Type B pancreatic cell (in vitro differentiated cells): ENCODE data around the gene PVALEF. TPM values are rescaled to one million over a fixed set of nuclear protein-coding genes. Genes with fewer than 3 reads are reported as not detected.

Experiments used
- DNase-seq: peaks from one replicate; pipeline ENCODE4 v3.0.0; 2021; ENCODE audit warnings: mixed read lengths; ENCODE audit not compliant: unreplicated experiment; ENCODE audit errors: extremely low spot score
- H3K27ac Mint-ChIP-seq: 2 replicates; pipeline ENCODE4 v1.8.0; 2021; ENCODE audit warnings: mild to moderate bottlenecking, mixed read lengths
- H3K27me3 Mint-ChIP-seq: 2 replicates; pipeline ENCODE4 v1.8.0; 2021; ENCODE audit warnings: mixed read lengths
- H3K36me3 Mint-ChIP-seq: 2 replicates; pipeline ENCODE4 v1.8.0; 2021; ENCODE audit warnings: mixed read lengths
- H3K4me1 Mint-ChIP-seq: one replicate; pipeline ENCODE4 v1.8.0; 2021; ENCODE audit warnings: mixed read lengths; ENCODE audit not compliant: unreplicated experiment
- H3K4me3 Mint-ChIP-seq: 2 replicates; pipeline ENCODE4 v1.8.0; 2021; ENCODE audit warnings: mild to moderate bottlenecking, mixed read lengths
- H3K9me3 Mint-ChIP-seq: 2 replicates; pipeline ENCODE4 v1.8.0; 2021; ENCODE audit warnings: mixed read lengths
- total RNA-seq: library from RNA; stranded (reverse); gene quantifications from 2 replicates; pipeline ENCODE4 v1.2.1, GENCODE V29; 2021; ENCODE audit warnings: low replicate concordance
- TF ChIP-seq, protein P1 (sequence below): fragments of 200-600 bp; sonication (generic); conservative IDR thresholded peaks from 2 replicates; pipeline ENCODE4 v1.5.0; 2021; ENCODE audit warnings: antibody characterized with exemption, mild to moderate bottlenecking

Gene PVALEF
- total RNA-seq, 1 donor from 2014 or later = not detected

DNA sequence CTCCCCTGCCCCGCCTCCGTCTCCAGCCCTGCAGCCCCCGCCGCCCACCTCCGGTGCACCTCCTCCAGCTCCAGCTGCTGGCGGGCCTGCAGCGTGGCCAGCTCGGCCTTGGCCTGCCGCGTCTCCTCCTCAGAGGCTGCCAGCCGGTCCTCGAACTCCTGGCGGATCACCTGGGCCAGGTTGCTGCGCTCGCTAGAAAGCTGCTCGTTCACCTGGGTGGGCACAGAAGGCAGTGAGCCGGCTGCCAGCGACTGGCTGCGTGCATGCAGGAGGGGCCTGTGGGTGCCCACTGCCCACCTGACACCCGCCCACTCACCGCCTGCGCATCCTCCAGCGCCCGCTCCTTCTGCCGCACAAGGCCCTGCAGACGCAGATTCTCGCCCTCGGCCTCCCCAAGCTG is 25.3 kb downstream of the PVALEF start:
- no peak overlapping the region for H3K27ac Mint-ChIP-seq
- no peaks in the 10 kb centered on the region for H3K4me1 Mint-ChIP-seq
- H3K9me3 Mint-ChIP-seq = no peaks in the 10 kb centered on the region
- no peaks in the 10 kb centered on the region for H3K27me3 Mint-ChIP-seq
- no peaks in the 10 kb centered on the region for H3K36me3 Mint-ChIP-seq
- DNase-seq = no peak
- H3K4me3 Mint-ChIP-seq = no peak overlapping the region
- TF ChIP-seq, protein P1, sequence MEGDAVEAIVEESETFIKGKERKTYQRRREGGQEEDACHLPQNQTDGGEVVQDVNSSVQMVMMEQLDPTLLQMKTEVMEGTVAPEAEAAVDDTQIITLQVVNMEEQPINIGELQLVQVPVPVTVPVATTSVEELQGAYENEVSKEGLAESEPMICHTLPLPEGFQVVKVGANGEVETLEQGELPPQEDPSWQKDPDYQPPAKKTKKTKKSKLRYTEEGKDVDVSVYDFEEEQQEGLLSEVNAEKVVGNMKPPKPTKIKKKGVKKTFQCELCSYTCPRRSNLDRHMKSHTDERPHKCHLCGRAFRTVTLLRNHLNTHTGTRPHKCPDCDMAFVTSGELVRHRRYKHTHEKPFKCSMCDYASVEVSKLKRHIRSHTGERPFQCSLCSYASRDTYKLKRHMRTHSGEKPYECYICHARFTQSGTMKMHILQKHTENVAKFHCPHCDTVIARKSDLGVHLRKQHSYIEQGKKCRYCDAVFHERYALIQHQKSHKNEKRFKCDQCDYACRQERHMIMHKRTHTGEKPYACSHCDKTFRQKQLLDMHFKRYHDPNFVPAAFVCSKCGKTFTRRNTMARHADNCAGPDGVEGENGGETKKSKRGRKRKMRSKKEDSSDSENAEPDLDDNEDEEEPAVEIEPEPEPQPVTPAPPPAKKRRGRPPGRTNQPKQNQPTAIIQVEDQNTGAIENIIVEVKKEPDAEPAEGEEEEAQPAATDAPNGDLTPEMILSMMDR = no peak

DNA sequence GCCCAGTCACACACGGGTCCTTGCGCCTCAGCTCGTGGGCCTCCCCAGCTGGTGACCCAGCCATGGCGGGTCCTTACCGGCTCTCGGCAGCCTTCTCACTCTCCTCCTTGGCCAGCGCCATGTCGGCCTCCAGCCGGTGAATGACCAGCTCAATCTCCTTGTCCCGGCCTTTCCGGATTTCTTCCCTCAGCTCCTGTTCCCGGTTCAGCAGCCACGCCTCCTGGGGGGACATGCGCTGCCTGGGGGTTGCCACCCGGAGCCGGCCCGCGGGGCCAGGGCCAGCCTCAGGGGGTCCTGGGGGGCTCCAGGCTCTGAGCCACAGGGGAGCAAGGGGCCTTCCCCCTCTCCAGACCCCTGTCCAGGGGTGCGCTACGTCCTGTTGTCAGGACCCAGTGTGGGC is 25.8 kb downstream of the PVALEF start:
- Mint-ChIP-seq H3K4me1 (no peaks in the 10 kb centered on the region), H3K4me3 (no peak overlapping the region), H3K27me3 (no peaks in the 10 kb centered on the region), H3K36me3 (no peaks in the 10 kb centered on the region), H3K27ac (no peak overlapping the region), H3K9me3 (no peaks in the 10 kb centered on the region)
- no peak for DNase-seq
- TF ChIP-seq, protein P1 = no peak

DNA sequence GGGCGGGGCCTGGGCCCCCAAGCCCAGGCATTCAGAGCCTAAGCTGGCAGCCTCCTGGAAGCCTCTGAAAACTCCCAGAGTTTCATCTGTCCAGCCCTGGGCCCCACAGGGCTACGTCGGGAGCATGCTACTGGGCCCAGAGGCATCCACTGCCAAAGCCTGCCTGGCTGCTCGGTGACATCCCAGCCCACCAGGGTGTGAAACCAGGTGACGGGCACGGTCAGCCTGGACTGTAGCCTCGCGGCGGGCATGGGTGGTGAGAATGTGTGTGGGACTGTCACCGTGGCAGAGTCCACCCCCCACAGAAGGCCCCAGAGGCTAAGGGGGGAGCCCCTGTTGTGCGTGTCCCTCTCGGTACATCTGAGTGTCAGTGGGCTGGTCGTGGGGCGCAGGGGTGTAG is 26.3 kb downstream of the PVALEF start:
- H3K27ac Mint-ChIP-seq = no peak overlapping the region
- no peak overlapping the region for H3K4me3 Mint-ChIP-seq
- no peaks in the 10 kb centered on the region for H3K27me3 Mint-ChIP-seq

DNA sequence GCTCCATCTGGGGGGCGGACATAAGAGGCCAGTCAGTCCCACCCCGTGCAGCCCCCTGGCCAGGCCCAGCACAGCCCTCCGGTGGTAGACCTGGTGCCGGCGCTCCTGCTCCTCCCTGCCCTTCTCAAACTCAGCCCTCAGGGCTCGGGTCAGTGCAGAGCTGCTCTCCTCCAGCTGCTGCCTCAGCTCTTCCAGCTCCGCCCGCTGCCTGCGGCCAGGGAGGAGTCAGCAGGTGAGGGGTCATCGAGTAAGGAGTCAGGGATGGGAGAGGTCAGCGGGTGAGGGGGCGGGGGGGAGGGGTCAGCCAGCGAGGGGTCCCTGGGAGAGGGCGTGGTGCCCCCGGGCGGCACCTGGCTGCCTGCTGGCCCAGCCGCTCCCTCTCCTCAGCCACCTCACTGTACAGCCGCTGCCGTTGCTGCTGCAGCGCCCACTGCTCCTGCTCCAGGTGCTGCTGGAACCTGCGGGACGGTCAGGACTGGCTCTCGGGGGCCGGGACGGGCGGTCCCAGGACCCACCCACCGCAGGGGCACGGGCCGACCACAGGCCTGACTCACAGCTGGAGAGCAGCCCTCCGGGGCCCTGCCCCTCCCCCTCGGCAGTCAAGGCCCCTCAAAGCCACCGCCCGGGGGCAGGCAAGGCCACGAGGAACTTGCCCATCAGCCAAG is 27.2 kb downstream of the PVALEF start:
- Mint-ChIP-seq H3K9me3 (no peaks in the 10 kb centered on the region), H3K27ac (no peak overlapping the region), H3K27me3 (no peaks in the 10 kb centered on the region), H3K4me1 (no peaks in the 10 kb centered on the region), H3K36me3 (no peaks in the 10 kb centered on the region), H3K4me3 (no peak overlapping the region)
- TF ChIP-seq, protein P1 = no peak
- DNase-seq = no peak

More for the DNA sequence above, 26.3 kb downstream of the PVALEF start:
- DNase-seq = no peak
- Mint-ChIP-seq H3K9me3 (no peaks in the 10 kb centered on the region), H3K36me3 (no peaks in the 10 kb centered on the region), H3K4me1 (no peaks in the 10 kb centered on the region)
- TF ChIP-seq, protein P1 = no peak

DNA sequence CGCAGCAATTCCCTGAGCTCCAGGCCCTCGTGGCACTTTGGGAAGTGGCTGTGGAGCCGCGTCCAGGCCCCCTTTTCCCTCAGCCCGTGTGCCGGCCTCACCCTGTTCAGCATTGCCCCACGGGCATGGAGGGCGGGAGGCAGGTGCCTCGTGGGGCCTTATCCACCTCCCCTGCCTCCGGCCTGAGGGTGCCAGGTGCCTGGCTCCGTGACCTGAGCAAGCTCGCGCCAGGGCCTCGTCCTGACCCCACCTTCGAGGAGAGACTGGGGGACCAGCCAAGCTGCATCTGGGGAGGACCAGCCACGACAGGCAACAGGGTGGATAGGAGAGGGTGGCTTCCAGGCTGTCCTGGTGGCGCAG is 27.7 kb downstream of the PVALEF start:
- no peaks in the 10 kb centered on the region for H3K9me3 Mint-ChIP-seq
- no peak overlapping the region for H3K4me3 Mint-ChIP-seq
- TF ChIP-seq, protein P1 = no peak
- no peak overlapping the region for H3K27ac Mint-ChIP-seq
- H3K4me1 Mint-ChIP-seq = no peaks in the 10 kb centered on the region
- no peak for DNase-seq
- no peaks in the 10 kb centered on the region for H3K36me3 Mint-ChIP-seq
- H3K27me3 Mint-ChIP-seq = no peaks in the 10 kb centered on the region
